Keratinocyte (primary cell): ENCODE data around the gene C2orf81. TPM values are rescaled to one million over a fixed set of nuclear protein-coding genes. Genes with fewer than 3 reads are reported as not detected.

Source experiments
- DNase-seq: peaks from one replicate; pipeline ENCODE4 v3.0.0-alpha.2; 2011; ENCODE audit warnings: low read depth, missing footprints, low spot score
- FAIRE-seq: peaks from 2 replicates; lab custom pipeline; 2011; peaks lifted over from hg19 to GRCh38; lab: Jason Lieb, UNC
- H2AFZ ChIP-seq: 2 replicates; pipeline ENCODE4 v1.6.0; 2012; ENCODE audit warnings: low read length, control low read depth, inconsistent platforms; ENCODE audit not compliant: control insufficient read depth
- H3K27ac ChIP-seq: 2 replicates; pipeline ENCODE4 v1.5.1; 2011; ENCODE audit warnings: low read length; ENCODE audit not compliant: control insufficient read depth, insufficient read depth
- H3K27me3 ChIP-seq: 3 replicates; pipeline ENCODE4 v1.6.0; 2011; ENCODE audit warnings: low read length; ENCODE audit not compliant: control insufficient read depth, insufficient read depth; ENCODE audit errors: extremely low read depth
- H3K36me3 ChIP-seq, 2 experiments: 2 replicates in 1 of 2; 3 replicates in 1 of 2; pipeline ENCODE4 v1.5.1; 2011; ENCODE audit warnings: low read length in 2 of 2, mild to moderate bottlenecking in 1 of 2; ENCODE audit not compliant: control insufficient read depth in 2 of 2, insufficient read depth in 2 of 2; ENCODE audit errors: extremely low read depth in 1 of 2
- H3K4me1 ChIP-seq: 3 replicates; pipeline ENCODE4 v1.5.1; 2011; ENCODE audit warnings: low read length; ENCODE audit not compliant: control insufficient read depth, insufficient read depth; ENCODE audit errors: extremely low read depth
- H3K4me2 ChIP-seq: 3 replicates; pipeline ENCODE4 v1.6.0; 2011; ENCODE audit warnings: low read depth, low read length; ENCODE audit not compliant: control insufficient read depth, insufficient read depth; ENCODE audit errors: extremely low read depth
- H3K4me3 ChIP-seq, 3 experiments: fragments of 200-600 bp in 1 of 3; sonication (generic) in 1 of 3; 2 replicates in 2 of 3; 3 replicates in 1 of 3; pipeline ENCODE4 v1.5.1; 2011 to 2016; ENCODE audit warnings: low read length in 3 of 3, mild to moderate bottlenecking in 3 of 3, control low read depth in 2 of 3, inconsistent platforms in 1 of 3, low read depth in 1 of 3, mixed read lengths in 1 of 3, mixed run types in 1 of 3, moderate library complexity in 1 of 3; ENCODE audit not compliant: control insufficient read depth in 2 of 3, insufficient read depth in 2 of 3; ENCODE audit errors: extremely low read depth in 1 of 3
- H3K79me2 ChIP-seq: 2 replicates; pipeline ENCODE4 v1.6.0; 2012; ENCODE audit warnings: low read length; ENCODE audit not compliant: control insufficient read depth, insufficient read depth
- H3K9ac ChIP-seq: 3 replicates; pipeline ENCODE4 v1.6.0; 2011; ENCODE audit warnings: low read length; ENCODE audit not compliant: control insufficient read depth, insufficient read depth; ENCODE audit errors: extremely low read depth
- H3K9me1 ChIP-seq: 3 replicates; pipeline ENCODE4 v1.6.0; 2011; ENCODE audit warnings: low read length; ENCODE audit not compliant: control insufficient read depth, insufficient read depth; ENCODE audit errors: extremely low read depth
- H3K9me3 ChIP-seq: 2 replicates; pipeline ENCODE4 v1.5.1; 2012; ENCODE audit warnings: low read depth, low read length; ENCODE audit not compliant: control insufficient read depth
- H4K20me1 ChIP-seq: 3 replicates; pipeline ENCODE4 v1.6.0; 2011; ENCODE audit warnings: low read length; ENCODE audit not compliant: control insufficient read depth, insufficient read depth; ENCODE audit errors: extremely low read depth
- EZH2 ChIP-seq: IDR thresholded peaks from one replicate; pipeline ENCODE4 v1.6.1; 2012; ENCODE audit warnings: inconsistent platforms, mild to moderate bottlenecking, low read length, moderate library complexity
- dilution Hi-C: fragments of 300-500 bp; cut with MboI; formaldehyde crosslinking; loops from one replicate; pipeline ENCODE4 v1.7.0; 2020; ENCODE audit warnings: low sequenced_read_pairs; ENCODE audit not compliant: extremely low pct_ligation_motif_present
- polyA plus RNA-seq, 5 experiments: library from polyadenylated mRNA; depleted of rRNA in 3 of 5; stranded (reverse) in 3 of 5; stranded (forward) in 1 of 5; unstranded in 1 of 5; fragments of >200 nt; gene quantifications; 1 replicate in 1 of 5; 2 replicates in 3 of 5; 3 replicates in 1 of 5; pipeline versions ENCODE4 v1.2.1 to v1.2.3, GENCODE V29; 2011 to 2012; ENCODE audit warnings: missing spikeins in 2 of 5, low read depth in 1 of 5, low replicate concordance in 1 of 5
- TF ChIP-seq, protein P1 (sequence below), 3 experiments: IDR thresholded peaks in 1 of 3; conservative IDR thresholded peaks in 1 of 3; optimal IDR thresholded peaks in 1 of 3; 2 replicates in 2 of 3; 3 replicates in 1 of 3; pipeline versions ENCODE3 to v1.5.1; 2011; ENCODE audit warnings: low read length in 3 of 3, mild to moderate bottlenecking in 3 of 3, moderate library complexity in 2 of 3, control low read depth in 1 of 3, inconsistent platforms in 1 of 3; ENCODE audit not compliant: insufficient read depth in 2 of 3; ENCODE audit errors: extremely low read depth in 1 of 3

Gene C2orf81
- polyA plus RNA-seq, 1 donor (not counting 4 experiments of a cell fraction or from before 2014, with no cell fraction given) = 0.58 TPM

DNA sequence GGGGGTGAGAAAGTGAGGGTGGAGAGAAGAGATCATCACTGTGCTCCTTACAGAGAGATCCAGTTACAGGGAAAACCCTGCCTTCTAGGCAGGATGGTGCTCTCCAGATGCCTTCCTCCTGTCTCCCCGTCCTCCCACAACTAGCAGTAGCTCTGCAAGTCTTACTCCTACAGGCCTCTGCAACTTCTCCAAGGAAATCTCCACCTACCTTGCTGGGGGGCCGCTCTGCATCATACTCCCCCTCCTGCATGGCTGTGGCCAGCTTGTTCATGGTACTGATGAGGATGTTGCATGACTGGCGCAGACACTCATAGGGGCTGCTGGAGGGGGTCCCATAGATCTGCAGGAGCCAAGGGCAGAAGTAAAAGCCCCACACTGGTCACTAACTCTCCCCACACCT lies 55.4 kb downstream of the C2orf81 start:
- Histone ChIP-seq H3K9ac (no peak overlapping the region), H2AFZ (no peak overlapping the region), H3K79me2 (no peaks in the 10 kb centered on the region), H3K9me3 (no peaks in the 10 kb centered on the region), H3K4me2 (no peak overlapping the region), H3K4me3 (no peak overlapping the region), H3K4me1 (no peaks in the 10 kb centered on the region), H4K20me1 (no peaks in the 10 kb centered on the region), H3K36me3 (peaks cover 58 to 70% of the 10 kb centered on the region in 2 experiments), H3K27ac (no peak overlapping the region), H3K9me1 (no peaks in the 10 kb centered on the region), H3K27me3 (no peaks in the 10 kb centered on the region)
- TF ChIP-seq, protein P1, sequence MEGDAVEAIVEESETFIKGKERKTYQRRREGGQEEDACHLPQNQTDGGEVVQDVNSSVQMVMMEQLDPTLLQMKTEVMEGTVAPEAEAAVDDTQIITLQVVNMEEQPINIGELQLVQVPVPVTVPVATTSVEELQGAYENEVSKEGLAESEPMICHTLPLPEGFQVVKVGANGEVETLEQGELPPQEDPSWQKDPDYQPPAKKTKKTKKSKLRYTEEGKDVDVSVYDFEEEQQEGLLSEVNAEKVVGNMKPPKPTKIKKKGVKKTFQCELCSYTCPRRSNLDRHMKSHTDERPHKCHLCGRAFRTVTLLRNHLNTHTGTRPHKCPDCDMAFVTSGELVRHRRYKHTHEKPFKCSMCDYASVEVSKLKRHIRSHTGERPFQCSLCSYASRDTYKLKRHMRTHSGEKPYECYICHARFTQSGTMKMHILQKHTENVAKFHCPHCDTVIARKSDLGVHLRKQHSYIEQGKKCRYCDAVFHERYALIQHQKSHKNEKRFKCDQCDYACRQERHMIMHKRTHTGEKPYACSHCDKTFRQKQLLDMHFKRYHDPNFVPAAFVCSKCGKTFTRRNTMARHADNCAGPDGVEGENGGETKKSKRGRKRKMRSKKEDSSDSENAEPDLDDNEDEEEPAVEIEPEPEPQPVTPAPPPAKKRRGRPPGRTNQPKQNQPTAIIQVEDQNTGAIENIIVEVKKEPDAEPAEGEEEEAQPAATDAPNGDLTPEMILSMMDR (optimal IDR thresholded peaks at IDR 0.05 in 1 of 3, IDR thresholded peaks at IDR 0.05 in 1 of 3, conservative IDR thresholded peaks at IDR 0.05 in 1 of 3; ENCODE audit: extremely low read depth in 1 of 3, insufficient read depth in 2 of 3, low read length in 3 of 3) = no peak
- FAIRE-seq = no peak
- no peak for DNase-seq
- dilution Hi-C loops = no loop called here

- Histone ChIP-seq H4K20me1 (no peaks in the 10 kb centered on the region), H3K4me1 (no peaks in the 10 kb centered on the region), H3K79me2 (no peaks in the 10 kb centered on the region), H3K4me2 (no peak overlapping the region), H3K9me1 (no peaks in the 10 kb centered on the region), H3K9me3 (no peaks in the 10 kb centered on the region), H3K9ac (no peak overlapping the region), H2AFZ (no peak overlapping the region), H3K36me3 (peaks cover 55 to 63% of the 10 kb centered on the region in 2 experiments), H3K4me3 (no peak overlapping the region), H3K27ac (no peak overlapping the region), H3K27me3 (no peaks in the 10 kb centered on the region)
- FAIRE-seq (no peak), DNase-seq (no peak)
- no peak for TF ChIP-seq EZH2
- TF ChIP-seq, protein P1 (optimal IDR thresholded peaks at IDR 0.05 in 1 of 3, IDR thresholded peaks at IDR 0.05 in 1 of 3, conservative IDR thresholded peaks at IDR 0.05 in 1 of 3; ENCODE audit: extremely low read depth in 1 of 3, insufficient read depth in 2 of 3, low read length in 3 of 3) = no peak
- dilution Hi-C loops = no loop called here
Measured at GRCh38 chr2:74364533-74365505, 56.6 kb downstream of the C2orf81 start.

Other genes with a start within 250 kb of the C2orf81 start
- 53.6 to 92.4 TPM (median 59.2 TPM) in 3 replicates for gene MOB1A, start 242.7 kb downstream of the C2orf81 start, polyA plus RNA-seq
- 50.9 to 114 TPM (median 80.3 TPM) in 3 replicates for gene MTHFD2, start 223.0 kb downstream of the C2orf81 start, polyA plus RNA-seq
- 0.08 to 0.45 TPM (median 0.22 TPM) in 3 replicates for gene SLC4A5, start 78.2 kb downstream of the C2orf81 start, polyA plus RNA-seq
- 110 to 137 TPM (median 119 TPM) in 3 replicates for gene DCTN1, start 41.3 kb downstream of the C2orf81 start, polyA plus RNA-seq
- gene WDR54, start 111 bp upstream of the C2orf81 start, polyA plus RNA-seq = 35.2 to 54.6 TPM (median 35.2 TPM) in 3 replicates
- gene RTKN, start 20.3 kb upstream of the C2orf81 start, polyA plus RNA-seq = 110 to 180 TPM (median 145 TPM) in 3 replicates
- gene INO80B, start 33.5 kb upstream of the C2orf81 start, polyA plus RNA-seq = 16.8 to 23.9 TPM (median 18.8 TPM) in 3 replicates
- gene WBP1, start 36.8 kb upstream of the C2orf81 start, polyA plus RNA-seq = 72.3 to 143 TPM (median 75.5 TPM) in 3 replicates
- 52.8 to 72.0 TPM (median 63.1 TPM) in 3 replicates for gene MOGS, start 43.8 kb upstream of the C2orf81 start, polyA plus RNA-seq
- 28.5 to 31.0 TPM (median 29.0 TPM) in 3 replicates for gene MRPL53, start 51.1 kb upstream of the C2orf81 start, polyA plus RNA-seq
- 4.7 to 6.7 TPM (median 5.8 TPM) in 3 replicates for gene CCDC142, start 61.4 kb upstream of the C2orf81 start, polyA plus RNA-seq
- 16.8 to 18.2 TPM (median 17.7 TPM) in 3 replicates for gene TTC31, start 61.5 kb upstream of the C2orf81 start, polyA plus RNA-seq
- 0.09 to 0.11 TPM (median 0.10 TPM) in 3 replicates for gene LBX2, start 78.0 kb upstream of the C2orf81 start, polyA plus RNA-seq
- gene PCGF1, start 86.1 kb upstream of the C2orf81 start, polyA plus RNA-seq = 29.1 to 42.2 TPM (median 33.6 TPM) in 3 replicates
- gene TLX2, start 92.8 kb upstream of the C2orf81 start, polyA plus RNA-seq = not detected in 3 replicates
- 5.7 to 10.2 TPM (median 5.9 TPM) in 3 replicates for gene DQX1, start 104.6 kb upstream of the C2orf81 start, polyA plus RNA-seq
- gene AUP1, start 108.1 kb upstream of the C2orf81 start, polyA plus RNA-seq = 94.9 to 141 TPM (median 114 TPM) in 3 replicates
- 25.5 to 30.8 TPM (median 27.8 TPM) in 3 replicates for gene HTRA2, start 108.3 kb upstream of the C2orf81 start, polyA plus RNA-seq
- 0.21 to 0.57 TPM (median 0.26 TPM) in 3 replicates for gene LOXL3, start 132.3 kb upstream of the C2orf81 start, polyA plus RNA-seq
- gene DOK1, start 133.1 kb upstream of the C2orf81 start, polyA plus RNA-seq = 0.97 to 2.0 TPM (median 0.99 TPM) in 3 replicates
- gene M1AP, start 226.7 kb upstream of the C2orf81 start, polyA plus RNA-seq = 0.19 to 0.26 TPM (median 0.21 TPM) in 3 replicates
- 8.0 to 10.7 TPM (median 8.6 TPM) in 3 replicates for gene SEMA4F, start 232.6 kb upstream of the C2orf81 start, polyA plus RNA-seq